NCI-H1694 treated with DMSO at 0.1 percent for 48 hours (cell line): Measurements from ENCODE around the gene ZSCAN16.

ENCODE experiments used
- DNase-seq: peaks from one replicate; lab custom pipeline; 2025; lab: John Stamatoyannopoulos, UW

The ZSCAN16 gene

DNA sequence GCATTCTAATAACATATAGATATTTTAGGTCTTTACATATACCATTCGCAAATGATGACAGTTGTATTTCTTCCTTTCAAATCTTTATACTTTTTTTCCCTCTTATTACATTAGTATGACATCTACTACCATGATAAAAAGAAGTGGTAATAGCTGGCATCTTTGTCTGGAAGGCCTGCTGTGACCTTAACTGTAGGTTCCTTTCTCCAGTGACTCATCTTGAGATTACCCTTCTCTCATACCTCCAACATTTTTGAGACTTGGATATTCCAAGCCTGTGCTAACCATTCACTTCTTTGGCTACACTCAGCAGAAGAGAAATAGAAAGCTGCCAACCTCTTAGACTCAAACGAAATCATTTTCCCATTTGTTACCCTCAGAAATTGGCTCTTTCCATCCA is 47.6 kb downstream of the ZSCAN16 start:
- no peak for DNase-seq

DNA sequence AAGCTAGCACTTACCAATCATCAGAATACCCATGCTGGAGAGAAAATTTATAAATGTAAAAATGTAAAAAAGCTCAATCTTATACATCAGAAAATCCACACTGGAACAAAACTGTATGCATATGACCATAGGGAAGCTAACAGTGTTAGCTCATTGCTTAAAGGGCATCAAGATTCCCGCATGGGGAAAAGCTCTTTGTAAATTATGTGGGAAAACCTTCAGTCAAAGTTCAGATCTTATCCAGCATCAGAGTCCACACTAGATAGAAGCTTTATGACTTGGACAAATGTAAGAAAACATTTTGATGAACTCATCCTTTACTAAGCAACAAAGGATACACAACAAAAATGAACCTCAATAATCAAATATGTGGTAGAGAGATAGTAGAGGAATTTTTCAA is 52.0 kb downstream of the ZSCAN16 start:
- no peak for DNase-seq
